Heart left ventricle (tissue), 16 donors: Measurements from ENCODE around the gene BSND. TPM values are rescaled to one million over a fixed set of nuclear protein-coding genes. Genes with fewer than 3 reads are reported as not detected.
"Not testable (repeated sequence)": the region's sequence is repeated elsewhere in the genome, so short reads cannot be mapped to it uniquely, and the experiment has no call there.

Experiments used
- ATAC-seq, 4 donors: fragments of 200-7000 bp; cut with Tn5 transposase; one replicate each; pipeline ENCODE4 v1.9.1; 2020 to 2022; ENCODE audit warnings: moderate library complexity in 4 of 4, mild to moderate bottlenecking in 3 of 4, moderate number of reproducible peaks in 1 of 4
- DNase-seq, 5 donors: peaks; one replicate each; pipeline ENCODE4 v3.0.0-alpha.2; 2020
- H3K27ac ChIP-seq, 12 donors: fragments of 200-600 bp; sonication (generic) in 4 of 12; one replicate each; pipeline versions ENCODE4 v1.5.0 to v1.8.0; 2016 to 2022; ENCODE audit warnings: mild to moderate bottlenecking in 2 of 12
- H3K27me3 ChIP-seq, 9 donors: fragments of 200-600 bp; sonication (generic) in 2 of 9; one replicate each; pipeline versions ENCODE4 v1.5.1 to v1.8.0; 2016 to 2022; ENCODE audit warnings: mild to moderate bottlenecking in 3 of 9
- H3K36me3 ChIP-seq, 9 donors: fragments of 200-600 bp; sonication (generic) in 2 of 9; one replicate each; pipeline versions ENCODE4 v1.5.0 to v1.8.0; 2018 to 2022; ENCODE audit warnings: mild to moderate bottlenecking in 2 of 9
- H3K4me1 ChIP-seq, 12 donors: fragments of 200-600 bp; sonication (generic) in 4 of 12; one replicate each; pipeline versions ENCODE4 v1.5.0 to v1.8.0; 2016 to 2022; ENCODE audit warnings: mild to moderate bottlenecking in 3 of 12
- H3K4me3 ChIP-seq, 12 donors: fragments of 200-600 bp; sonication (generic) in 4 of 12; one replicate each; pipeline versions ENCODE4 v1.5.0 to v1.8.0; 2017 to 2022; ENCODE audit warnings: mild to moderate bottlenecking in 9 of 12, moderate library complexity in 4 of 12
- H3K9me3 ChIP-seq, 12 donors: fragments of 200-600 bp; sonication (generic) in 4 of 12; one replicate each; pipeline versions ENCODE4 v1.5.0 to v1.8.0; 2016 to 2022; ENCODE audit warnings: mild to moderate bottlenecking in 1 of 12
- POLR2A ChIP-seq, 2 donors: fragments of 450-650 bp; IDR thresholded peaks; one replicate each; pipeline ENCODE4 v1.6.1; 2017; ENCODE audit warnings: antibody characterized with exemption in 2 of 2, mild to moderate bottlenecking in 2 of 2, moderate library complexity in 2 of 2
- WGBS, 4 donors: extraction: QIAGEN DNeasy Blood & Tissue Kit in 2 of 4; methylation state at CpG; one replicate each; pipeline versions ENCODE4 v1.1.5 to v1.1.7; 2013 to 2018; 5-methylcytosine and 5-hydroxymethylcytosine counted together
- intact Hi-C, 10 donors: fragments of 100-400 bp; cut with DNase I; formaldehyde crosslinking; loops; one replicate each; pipeline versions ENCODE4 v1.11.1 to v1.14.2; 2022
- polyA plus RNA-seq, 2 donors: library from polyadenylated mRNA; stranded (reverse); fragments of 200-250 nt; gene quantifications; one replicate each; pipeline ENCODE4 v1.2.3, GENCODE V29; 2013
- total RNA-seq, 9 donors: library from RNA; depleted of rRNA in 2 of 9; stranded (reverse); fragments of >200 nt in 2 of 9; fragmentation: NEBNext Ultra II Directional in 3 of 9; extraction: Animal tissue kit (Norgen Biotek cat#: 25700) in 3 of 9; gene quantifications; one replicate each; pipeline versions ENCODE4 v1.1.0 to v1.2.4, GENCODE V29; 2016 to 2023
- TF ChIP-seq, protein P1 (sequence below), 12 donors: fragments of 200-600 bp; sonication (generic) in 4 of 12; IDR thresholded peaks; one replicate each; pipeline versions ENCODE4 v1.5.0 to v1.8.0; 2018 to 2022; ENCODE audit warnings: antibody characterized with exemption in 12 of 12, mild to moderate bottlenecking in 5 of 12
- donor health status: ischemic (EF 13 %, LVEDD 7.1; RV severe dilation, severe dysfunction).
- donor health status: healthy with polysubstance abuse.
- donor health status: DM: no; HTN: yes; CAD: no.
- donor health status: DM: no; HTN: no; CAD: no.
- donor health status: ischemic (EF 25% LVEDD 6.9; RV normal size, moderate dysfunction).
- donor health status: ischemic (EF 25% LVEDD 5.7; RV mildly dilated, moderate dysfunction).
- donor health status: healthy.
- donor health status: DM: yes; HTN: yes; CAD: no.
- donor health status: ischemic (EF 35%, LVEDD 5.7; RV mildly dilated, moderate dysfunction).
- donor health status: nonischemic (EF 11% LVEDD 7.7; RV severe dilation, severe dysfunction).
- donor health status: DM: yes; HTN: yes; CAD: no.
- donor health status: PGD.
- donor health status: ischemic (EF 29% LVEDD 5.4; RV normal size, mild dysfunction).
- donor health status: nonischemic (EF 23%, LVEDD 6.1; RV moderate dilation, normal function).

Gene BSND
- total and polyA plus RNA-seq, 11 donors = not detected

DNA sequence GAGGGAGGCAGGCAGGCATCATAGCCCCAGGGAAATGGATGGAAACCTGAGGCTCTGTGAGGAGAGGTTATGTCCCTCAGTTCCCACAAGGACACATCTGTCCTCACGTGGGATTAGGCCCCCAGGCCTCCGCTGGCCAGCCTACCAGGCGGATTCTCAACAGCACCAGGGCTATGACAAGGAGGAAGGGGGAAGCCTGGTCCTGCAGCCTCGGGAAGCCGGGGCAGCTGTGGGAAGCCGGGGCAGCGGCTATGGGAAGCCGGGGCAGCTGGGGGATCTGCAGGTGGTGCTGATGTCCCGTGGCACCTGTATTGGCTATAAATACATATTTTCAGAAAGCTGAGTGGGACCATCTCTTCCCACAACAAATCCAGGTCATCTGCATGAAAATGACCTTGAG is 19.7 kb downstream of the BSND start:
- ATAC-seq (no peak), DNase-seq (no peak)
- H3K4me1 ChIP-seq = peaks cover 0 to 4% (median 0%) of the 10 kb centered on the region in 12 donors
- TF ChIP-seq, protein P1, sequence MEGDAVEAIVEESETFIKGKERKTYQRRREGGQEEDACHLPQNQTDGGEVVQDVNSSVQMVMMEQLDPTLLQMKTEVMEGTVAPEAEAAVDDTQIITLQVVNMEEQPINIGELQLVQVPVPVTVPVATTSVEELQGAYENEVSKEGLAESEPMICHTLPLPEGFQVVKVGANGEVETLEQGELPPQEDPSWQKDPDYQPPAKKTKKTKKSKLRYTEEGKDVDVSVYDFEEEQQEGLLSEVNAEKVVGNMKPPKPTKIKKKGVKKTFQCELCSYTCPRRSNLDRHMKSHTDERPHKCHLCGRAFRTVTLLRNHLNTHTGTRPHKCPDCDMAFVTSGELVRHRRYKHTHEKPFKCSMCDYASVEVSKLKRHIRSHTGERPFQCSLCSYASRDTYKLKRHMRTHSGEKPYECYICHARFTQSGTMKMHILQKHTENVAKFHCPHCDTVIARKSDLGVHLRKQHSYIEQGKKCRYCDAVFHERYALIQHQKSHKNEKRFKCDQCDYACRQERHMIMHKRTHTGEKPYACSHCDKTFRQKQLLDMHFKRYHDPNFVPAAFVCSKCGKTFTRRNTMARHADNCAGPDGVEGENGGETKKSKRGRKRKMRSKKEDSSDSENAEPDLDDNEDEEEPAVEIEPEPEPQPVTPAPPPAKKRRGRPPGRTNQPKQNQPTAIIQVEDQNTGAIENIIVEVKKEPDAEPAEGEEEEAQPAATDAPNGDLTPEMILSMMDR (IDR thresholded peaks at IDR 0.05) = no peak
- no peak for TF ChIP-seq POLR2A (IDR thresholded peaks at IDR 0.05)
- H3K27ac ChIP-seq = no peak overlapping the region
- no peaks in the 10 kb centered on the region for H3K9me3 ChIP-seq
- H3K27me3 ChIP-seq = peaks cover 0 to 28% (median 0%) of the 10 kb centered on the region in 9 donors
- no peaks in the 10 kb centered on the region for H3K36me3 ChIP-seq
- 84 to 95% (median 88%) methylated on average over 9 of the region's 9 CpGs for WGBS, 4 donors
- intact Hi-C loops = no loop called here
- H3K4me3 ChIP-seq = no peak overlapping the region

DNA sequence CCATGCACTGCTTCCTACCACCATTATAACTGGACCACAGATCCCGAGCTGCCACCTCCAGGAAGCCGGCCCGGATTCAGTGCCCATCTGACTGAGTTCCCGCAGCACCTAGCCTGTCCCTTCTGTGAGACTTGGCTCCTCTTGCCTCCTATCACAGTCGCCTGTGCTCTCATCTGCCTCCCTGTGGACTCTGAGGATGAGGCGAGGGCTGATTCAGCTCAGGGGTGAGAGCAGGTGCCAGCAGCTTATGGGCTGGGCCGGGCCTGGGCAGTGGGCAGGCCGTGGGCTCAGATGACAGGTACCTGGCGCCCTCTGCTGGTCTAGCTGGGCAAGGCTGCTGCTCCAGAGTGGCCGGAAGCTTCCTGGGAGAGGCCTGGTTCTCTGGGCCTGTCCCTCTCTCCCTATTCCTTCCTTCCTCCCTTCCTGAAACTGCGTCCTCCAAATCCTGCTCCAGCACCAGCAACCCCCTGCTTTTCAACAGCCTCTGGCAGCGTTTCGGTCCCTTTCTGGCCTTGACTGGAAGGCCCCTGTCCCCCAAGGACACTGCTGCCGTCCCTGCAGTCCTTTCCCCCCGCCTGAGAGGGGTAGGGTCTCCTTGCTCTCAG is 23.3 kb downstream of the BSND start:
- no peak overlapping the region for H3K27ac ChIP-seq
- no peak for TF ChIP-seq POLR2A (IDR thresholded peaks at IDR 0.05)
- TF ChIP-seq, protein P1 (IDR thresholded peaks at IDR 0.05) = peak; percentile 68 to 86 (median 76)
- H3K9me3 ChIP-seq = no peaks in the 10 kb centered on the region
- intact Hi-C loops = loop anchor here in 5 of 10 donors (1.0 to 5.0 kb wide), 3 partner anchors 70 to 72 kb away; no protein-coding TSS in a partner anchor
- no peaks in the 10 kb centered on the region for H3K36me3 ChIP-seq
- H3K4me1 ChIP-seq = peaks cover 0 to 4% (median 0%) of the 10 kb centered on the region in 12 donors
- DNase-seq (peak; percentile 75 to 87 (median 82)), ATAC-seq (peak; percentile 89 to 99 (median 98))
- peaks cover 0 to 18% (median 0%) of the 10 kb centered on the region in 9 donors for H3K27me3 ChIP-seq
- 39 to 45% (median 41%) methylated on average over 13 to 15 of the region's 15 CpGs for WGBS, 4 donors
- no peak overlapping the region for H3K4me3 ChIP-seq

DNA sequence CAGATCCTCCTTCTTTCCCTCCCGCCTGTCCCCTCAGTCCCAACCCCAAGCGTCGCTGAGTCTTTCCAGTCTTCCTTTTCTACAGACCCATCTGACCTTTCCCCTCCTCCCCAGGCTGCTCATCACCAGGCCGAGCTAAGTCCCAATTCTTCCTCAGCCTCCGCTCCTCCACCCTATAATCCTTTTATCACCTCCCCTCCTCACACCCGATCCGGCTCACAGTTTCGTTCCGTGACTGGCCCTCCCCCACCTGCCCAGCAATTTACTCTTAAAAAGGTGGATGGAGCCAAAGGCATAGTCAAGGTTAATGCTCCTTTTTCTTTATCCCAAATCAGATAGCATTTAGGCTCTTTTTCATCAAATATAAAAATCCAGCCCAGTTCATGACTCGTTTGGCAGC is 25.4 kb downstream of the BSND start:
- not testable (repeated sequence) for H3K9me3 ChIP-seq, H3K4me1 ChIP-seq, DNase-seq, H3K27ac ChIP-seq, ATAC-seq, H3K27me3 ChIP-seq, H3K4me3 ChIP-seq, H3K36me3 ChIP-seq
- intact Hi-C loops = loop anchor here in 1 of 10 donors (5.0 kb wide), 1 partner anchor 72 kb away; no protein-coding TSS in a partner anchor
- 72 to 78% (median 76%) methylated on average over 9 to 10 of the region's 10 CpGs for WGBS, 4 donors

DNA sequence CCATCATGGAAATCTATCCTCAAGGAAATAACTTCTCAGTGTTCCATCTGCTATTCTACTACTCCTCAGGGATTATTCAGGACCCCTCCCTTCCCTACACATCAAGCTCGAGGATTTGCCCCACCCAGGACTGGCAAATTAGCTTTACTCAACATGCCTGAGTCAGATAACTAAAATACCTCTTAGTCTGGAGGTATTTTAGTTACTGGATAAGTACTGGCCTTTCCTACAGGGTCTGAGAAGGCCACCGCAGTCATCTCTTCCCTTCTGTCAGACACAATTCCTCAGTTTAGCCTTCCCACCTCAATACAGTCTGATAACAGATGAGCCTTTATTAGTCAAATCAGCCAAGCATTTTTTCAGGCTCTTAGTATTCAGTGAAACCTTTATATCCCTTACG is 27.9 kb downstream of the BSND start:
- H3K27me3 ChIP-seq, H3K4me3 ChIP-seq, H3K9me3 ChIP-seq, H3K27ac ChIP-seq, ATAC-seq, H3K4me1 ChIP-seq, intact Hi-C loops, H3K36me3 ChIP-seq, DNase-seq: not testable (repeated sequence)
- 66 to 78% (median 71%) methylated on average over 3 of the region's 3 CpGs for WGBS, 4 donors

DNA sequence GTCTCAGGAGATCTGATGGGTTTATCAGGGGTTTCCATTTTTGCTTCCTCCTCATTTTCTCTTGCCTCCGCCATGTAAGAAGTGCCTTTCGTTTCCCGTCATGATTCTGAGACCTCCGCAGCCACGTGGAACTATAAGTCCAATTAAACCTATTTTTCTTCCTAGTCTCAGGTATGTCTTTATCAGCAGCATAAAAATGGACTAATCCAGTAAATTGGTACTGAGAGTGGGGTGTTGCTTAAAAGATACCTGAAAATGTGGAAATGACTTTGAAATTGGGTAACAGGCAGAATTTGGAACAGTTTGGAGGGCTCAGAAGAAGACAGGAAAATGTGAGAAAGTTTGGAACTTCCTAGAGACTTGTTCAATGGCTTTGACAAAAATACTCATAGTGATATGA is 32.4 kb downstream of the BSND start:
- DNase-seq, H3K4me1 ChIP-seq, H3K9me3 ChIP-seq, H3K36me3 ChIP-seq, ATAC-seq, H3K4me3 ChIP-seq, intact Hi-C loops, H3K27ac ChIP-seq: not testable (repeated sequence)
- peaks cover 0 to 31% (median 9%) of the 10 kb centered on the region in 9 donors for H3K27me3 ChIP-seq
- 96 to 99% (median 97%) methylated on average over 5 of the region's 5 CpGs for WGBS, 4 donors

DNA sequence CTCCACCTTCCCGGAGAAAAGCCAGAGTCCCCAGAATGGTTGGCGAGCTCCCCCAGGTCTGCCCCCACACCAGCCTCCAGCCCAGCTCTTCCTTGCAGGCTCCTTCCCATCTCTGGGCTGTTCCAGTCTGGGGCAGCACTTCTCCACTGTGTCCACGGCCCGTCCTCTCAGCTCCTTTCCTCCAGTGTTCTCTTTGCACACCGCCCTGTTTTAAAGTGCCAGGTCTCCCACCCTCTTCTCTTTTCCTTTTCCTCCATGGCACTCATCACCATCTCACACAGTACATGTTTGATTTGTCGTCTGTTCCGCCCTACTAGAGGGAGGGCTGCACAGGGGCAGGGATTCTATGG is 34.5 kb downstream of the BSND start:
- Histone ChIP-seq H3K9me3 (no peaks in the 10 kb centered on the region), H3K4me1 (peaks cover 0 to 3% (median 0%) of the 10 kb centered on the region in 12 donors), H3K36me3 (no peaks in the 10 kb centered on the region), H3K27ac (no peak overlapping the region), H3K4me3 (no peak overlapping the region), H3K27me3 (peaks cover 0 to 52% (median 16%) of the 10 kb centered on the region in 9 donors)
- intact Hi-C loops = no loop called here
- TF ChIP-seq POLR2A (IDR thresholded peaks at IDR 0.05) = no peak
- DNase-seq = no peak
- ATAC-seq = no peak
- WGBS, 4 donors = 73 to 85% (median 82%) methylated on average over 7 of the region's 7 CpGs
